ENCODE measurements around the gene ZNF771.

ZNF771 gene

GRCh38 chr16:30378236-30379157, 28.9 kb upstream of the ZNF771 start:
- peak overlapping the region; percentile 99 for H3K27ac ChIP-seq
- TF ChIP-seq CTCF (conservative IDR thresholded peaks at IDR 0.05; ENCODE audit: low read depth), result no peak
- ChIA-PET POLR2A (ENCODE audit: low non-redundant PET) (interaction anchor here (0.5 to 1.0 kb wide), 5 partner anchors 17 to 422 kb away, joined by 3 to 6 read pairs (median 5); partner anchors contain the start of gene ZNF48), CTCF (interaction anchor here (0.7 to 1.5 kb wide), 6 partner anchors 9 to 31 kb away, joined by 3 to 5 read pairs (median 4); partner anchors contain the start of gene ZNF48)
- DNase-seq (ENCODE audit: low spot score), result peak; percentile 98

- H3K27ac ChIP-seq, result peak overlapping the region; percentile 99
- POLR2A ChIA-PET (ENCODE audit: low non-redundant PET), result interaction anchor here (0.6 to 0.7 kb wide), 2 partner anchors 19 to 156 kb away, joined by 3 to 6 read pairs; no protein-coding TSS in a partner anchor
Observed at GRCh38 chr16:30379158-30379783, 28.1 kb upstream of the ZNF771 start.

GRCh38 chr16:30380072-30380802, 27.2 kb upstream of the ZNF771 start:
- peak overlapping the region; percentile 42 for H3K27ac ChIP-seq
- no peak for DNase-seq (ENCODE audit: low spot score)
- TF ChIP-seq CTCF (conservative IDR thresholded peaks at IDR 0.05; ENCODE audit: low read depth), result no peak
- ChIA-PET POLR2A (ENCODE audit: low non-redundant PET) (no interaction called here), CTCF (no interaction called here)

More at GRCh38 chr16:30379158-30379783, 28.1 kb upstream of the ZNF771 start:
- no peak for DNase-seq (ENCODE audit: low spot score)
- CTCF ChIA-PET, result interaction anchor here (1.1 to 1.5 kb wide), 2 partner anchors 10 to 16 kb away, joined by 3 to 4 read pairs; partner anchors contain the start of gene ZNF48
- no peak for TF ChIP-seq CTCF (conservative IDR thresholded peaks at IDR 0.05; ENCODE audit: low read depth)

GRCh38 chr16:30380803-30381208, 26.6 kb upstream of the ZNF771 start:
- peak overlapping the region; percentile 42 for H3K27ac ChIP-seq
- TF ChIP-seq CTCF (conservative IDR thresholded peaks at IDR 0.05; ENCODE audit: low read depth), result no peak
- POLR2A ChIA-PET (ENCODE audit: low non-redundant PET), result no interaction called here
- DNase-seq (ENCODE audit: low spot score), result no peak
- CTCF ChIA-PET, result no interaction called here

GRCh38 chr16:30381291-30382041, 25.9 kb upstream of the ZNF771 start:
- no peak for DNase-seq (ENCODE audit: low spot score)
- peak overlapping the region; percentile 42 for H3K27ac ChIP-seq
- ChIA-PET CTCF (no interaction called here), POLR2A (ENCODE audit: low non-redundant PET) (no interaction called here)
- TF ChIP-seq CTCF (conservative IDR thresholded peaks at IDR 0.05; ENCODE audit: low read depth), result no peak

Measured in RWPE1 (cell line).